Activated gamma-delta T cell treated with Interleukin-2 at 50 U/mL for 16 hours (primary cell): ENCODE measurements around the gene PSG2.
"Not testable (repeated sequence)": the region's sequence is repeated elsewhere in the genome, so short reads cannot be mapped to it uniquely, and the experiment has no call there.

ENCODE experiments used
- DNase-seq: peaks from one replicate; pipeline ENCODE4 v3.0.0-alpha.2; 2020

PSG2 gene

DNA sequence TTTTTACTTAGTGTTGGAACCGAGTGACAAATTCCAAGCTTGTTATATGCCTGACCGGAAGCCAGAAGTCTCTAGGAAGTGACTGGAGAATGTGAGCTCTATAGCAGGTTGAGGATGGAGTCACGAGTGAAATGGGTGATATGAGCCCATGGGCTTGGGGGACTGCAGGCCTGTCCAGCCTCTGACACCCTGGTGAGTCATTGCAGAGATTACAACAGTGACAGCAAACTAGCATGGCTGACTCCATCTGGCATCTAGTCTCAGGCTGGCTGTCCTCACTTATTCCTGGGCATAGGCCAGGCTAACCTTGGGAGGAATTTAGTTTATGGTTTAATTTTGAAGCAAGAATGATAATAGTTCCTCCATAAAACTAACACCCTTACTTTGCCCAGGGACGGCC, 4.6 kb downstream of the PSG2 start:
- DNase-seq: not testable (repeated sequence)

DNA sequence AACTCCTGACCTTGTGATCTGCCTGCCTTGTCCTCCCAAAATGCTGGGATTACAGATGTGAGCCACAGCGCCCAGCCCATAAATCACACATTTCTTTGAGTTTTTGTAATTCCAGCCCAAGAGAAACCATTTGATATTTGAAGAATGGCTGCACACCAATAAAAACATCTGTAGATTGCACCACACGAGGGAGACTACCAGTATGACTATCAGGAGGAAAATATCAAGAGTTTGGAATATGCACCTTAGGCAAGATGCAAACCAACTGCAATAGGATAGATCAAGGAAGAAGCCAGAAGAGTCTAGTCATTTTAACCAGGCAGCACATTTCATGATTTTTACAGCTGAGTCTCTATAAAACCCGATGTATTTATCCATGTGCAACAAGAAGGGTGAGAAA, 20.1 kb downstream of the PSG2 start:
- not testable (repeated sequence) for DNase-seq

DNA sequence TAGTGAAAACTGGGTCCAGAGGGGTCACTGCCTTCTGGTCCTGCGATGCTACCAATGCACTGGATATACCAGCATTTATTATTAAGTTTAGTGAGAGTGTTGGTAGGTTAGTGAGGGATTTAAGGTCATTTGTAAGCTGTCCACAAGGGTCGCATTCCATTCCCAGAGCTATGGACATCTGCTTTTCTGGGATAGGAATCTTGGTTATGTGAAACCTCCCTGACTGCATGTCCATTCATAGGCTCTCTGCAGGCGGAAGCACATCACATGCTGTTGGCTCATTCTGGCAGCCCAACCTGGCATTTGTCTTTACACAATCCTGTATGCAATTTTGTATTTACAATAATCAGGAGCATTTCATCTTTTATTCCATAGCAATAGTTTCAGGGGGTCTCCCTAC, 21.2 kb downstream of the PSG2 start:
- not testable (repeated sequence) for DNase-seq

DNA sequence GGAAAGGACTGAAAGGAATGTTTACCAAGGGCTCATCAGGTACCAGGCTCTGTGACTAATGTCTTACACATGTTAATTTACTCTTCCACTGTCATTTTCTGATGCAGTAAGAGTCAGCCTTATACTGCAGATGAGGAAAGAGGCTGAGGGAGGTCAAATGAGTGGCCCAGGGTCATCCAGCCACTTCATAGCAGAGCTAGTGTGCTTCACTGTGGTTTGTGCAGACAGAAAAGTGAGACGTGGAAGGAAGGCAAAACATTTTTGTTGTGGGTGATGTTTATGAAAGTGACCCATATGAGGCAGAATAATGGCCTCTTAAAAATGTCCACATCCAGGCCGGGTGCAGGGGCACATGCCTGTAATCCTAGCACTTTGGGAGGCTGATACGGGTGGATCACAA, 22.2 kb downstream of the PSG2 start:
- not testable (repeated sequence) for DNase-seq

DNA sequence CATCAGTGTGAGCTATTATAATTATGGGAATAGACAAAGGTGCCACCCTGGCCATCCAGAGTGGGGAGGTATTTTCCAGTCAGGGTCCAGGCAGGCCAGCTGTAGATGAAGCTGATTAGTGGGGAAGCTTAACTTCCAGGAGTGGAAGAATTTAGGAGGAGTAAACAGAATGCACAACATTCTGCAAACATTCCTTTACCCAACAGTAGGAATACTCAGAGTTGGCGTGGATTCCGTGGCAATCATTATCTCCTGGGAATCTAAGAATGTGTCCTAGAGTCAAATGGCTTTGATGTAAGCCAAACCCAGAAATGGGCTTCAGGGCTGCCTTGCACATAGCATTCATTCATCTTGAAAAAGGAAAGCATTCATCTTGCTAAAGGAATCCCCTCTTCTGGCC, 23.0 kb downstream of the PSG2 start:
- not testable (repeated sequence) for DNase-seq

DNA sequence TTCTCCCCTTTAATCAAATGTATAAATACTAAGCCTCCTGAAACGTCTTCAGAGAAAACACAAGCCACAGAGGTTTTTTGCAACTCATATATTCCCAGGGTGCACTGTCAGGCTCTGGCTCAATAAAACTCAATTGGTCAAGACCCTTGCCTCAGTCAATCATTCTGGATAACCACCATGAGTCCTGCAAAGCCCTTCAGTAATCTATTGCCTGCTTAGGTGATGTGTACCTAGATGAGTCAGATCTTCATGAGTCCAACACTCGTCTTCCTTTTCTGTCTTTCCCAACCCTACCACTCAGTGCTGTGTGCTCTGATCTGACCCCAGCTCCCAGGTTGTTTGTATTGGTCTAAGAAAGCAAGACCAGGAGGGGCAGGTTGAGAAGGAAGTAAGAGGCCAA, 24.1 kb downstream of the PSG2 start:
- not testable (repeated sequence) for DNase-seq

DNA sequence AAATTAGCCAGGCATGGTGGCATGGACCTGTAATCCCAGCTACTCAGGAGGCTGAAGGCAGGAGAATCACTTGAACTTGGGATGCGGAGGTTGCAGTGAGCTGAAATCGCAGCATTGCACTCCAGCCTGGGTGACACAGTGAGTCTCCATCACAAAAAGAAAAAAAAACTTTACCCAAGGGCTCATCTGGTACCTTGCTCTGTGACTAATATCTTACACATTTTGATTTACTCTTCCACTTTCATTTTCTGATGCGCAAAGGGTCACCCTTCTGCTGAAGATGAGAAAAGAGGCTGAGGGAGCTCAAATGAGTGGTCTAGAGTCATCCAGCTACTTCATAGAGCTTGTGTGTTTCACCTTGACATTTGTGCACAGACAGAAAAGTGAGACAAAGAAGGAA, 34.5 kb downstream of the PSG2 start:
- not testable (repeated sequence) for DNase-seq

DNA sequence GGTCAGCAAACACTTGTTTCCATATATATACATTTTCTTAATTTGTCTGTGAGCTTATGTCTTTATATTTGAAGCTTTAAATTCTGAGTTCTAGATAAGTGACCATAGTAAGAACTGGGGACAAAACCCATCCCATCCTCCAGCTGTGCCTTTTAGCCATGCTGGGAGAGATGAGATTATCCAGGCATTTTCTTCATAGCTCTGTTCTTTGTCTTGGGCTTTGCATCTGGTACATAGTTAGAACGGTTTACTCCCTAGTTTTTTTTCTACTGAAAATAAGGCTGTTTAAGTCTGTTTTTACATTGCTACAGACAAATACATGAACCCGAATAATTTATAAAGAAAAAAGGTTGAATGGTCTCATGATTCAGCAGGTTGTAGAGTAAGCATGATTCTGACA, 35.9 kb downstream of the PSG2 start:
- not testable (repeated sequence) for DNase-seq

DNA sequence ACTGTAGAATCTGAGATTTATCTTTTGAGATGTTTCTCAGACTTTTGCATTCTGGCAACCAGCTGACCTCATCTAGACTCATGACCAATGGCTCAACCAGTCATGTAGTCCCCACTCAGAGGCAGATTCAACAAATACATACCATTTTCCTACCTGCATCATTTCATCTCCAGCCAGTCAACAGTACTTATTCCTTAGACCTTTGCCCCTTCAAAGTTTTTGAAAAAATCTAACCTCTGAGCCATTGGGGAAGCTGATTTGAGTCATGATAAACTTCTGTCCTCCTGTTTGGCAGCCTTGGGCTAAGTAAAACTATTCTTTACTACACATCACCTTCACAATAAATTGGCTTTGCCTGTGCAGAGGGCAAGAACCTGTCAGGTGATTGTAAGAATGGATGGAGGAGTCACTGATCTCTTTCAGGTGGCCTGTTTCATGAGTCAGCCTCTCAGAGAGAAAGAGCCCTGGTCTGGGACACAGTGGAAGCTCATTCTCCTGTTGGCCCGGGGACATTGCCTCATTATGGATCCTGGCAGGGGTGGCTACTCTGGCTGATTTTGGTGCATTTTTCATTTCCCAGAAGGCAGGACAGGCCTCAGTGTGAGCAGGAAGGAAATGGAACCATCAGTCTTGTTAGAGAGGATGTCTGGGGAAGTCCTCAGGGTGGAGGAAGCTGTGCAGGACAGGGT, 38.9 kb downstream of the PSG2 start:
- not testable (repeated sequence) for DNase-seq

DNA sequence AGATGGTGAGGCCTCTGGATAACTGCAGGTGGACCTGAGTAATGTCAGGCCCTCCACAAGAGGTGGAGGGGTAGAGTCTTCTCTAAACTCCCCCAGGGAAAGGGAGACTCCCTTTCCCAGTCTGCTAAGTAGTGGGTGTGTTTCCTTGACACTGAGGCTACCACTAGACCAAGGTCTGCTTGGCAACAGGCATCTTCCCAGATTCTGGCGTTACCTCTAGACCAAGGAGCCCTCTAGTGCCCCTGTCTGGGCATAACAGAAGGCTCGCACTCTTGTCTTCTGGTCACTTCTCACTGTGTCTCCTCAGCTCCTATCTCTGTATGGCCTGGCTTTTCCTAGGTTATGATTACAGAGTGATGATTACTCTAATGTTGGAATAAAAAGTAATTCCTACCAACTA, 50.9 kb downstream of the PSG2 start:
- DNase-seq: not testable (repeated sequence)

DNA sequence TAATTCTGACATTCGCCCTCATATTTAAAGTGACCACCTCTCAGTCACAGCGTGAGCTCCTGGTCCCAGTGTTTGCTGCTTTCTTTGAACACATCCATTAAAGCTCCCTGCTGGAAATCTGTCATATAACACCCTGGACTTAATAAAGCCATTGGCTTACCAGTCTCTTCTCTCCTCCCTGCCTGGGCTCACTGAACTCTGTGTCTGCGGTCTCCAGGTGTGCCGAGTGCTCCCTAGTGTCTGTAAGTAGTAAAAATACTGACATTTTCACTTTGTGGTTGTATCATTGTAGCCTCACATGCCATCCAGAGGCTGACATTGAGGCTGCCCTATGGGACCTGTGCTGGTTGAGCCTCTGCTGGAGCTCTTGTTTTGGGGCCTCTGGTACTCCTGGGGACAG, 53.6 kb downstream of the PSG2 start:
- no peak for DNase-seq

DNA sequence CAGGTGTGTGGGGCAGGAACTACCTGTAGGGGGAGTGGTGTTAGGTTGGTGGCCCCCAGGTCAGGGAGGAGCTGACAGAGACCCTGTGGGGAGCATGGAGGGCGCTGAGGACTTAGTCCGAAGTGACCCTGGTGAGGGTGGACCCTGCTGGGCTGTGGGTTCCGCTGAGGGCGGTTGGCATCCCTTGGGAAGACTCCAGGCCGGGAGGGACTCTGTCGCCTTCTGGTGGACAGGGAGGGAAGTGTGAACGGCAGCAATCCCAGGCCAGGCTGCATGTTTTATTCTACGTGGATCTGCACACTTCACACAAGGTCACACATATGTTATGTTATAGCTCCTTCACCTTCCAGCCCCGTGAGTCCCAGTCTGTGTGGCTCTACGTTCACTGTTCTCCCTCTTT, 54.5 kb downstream of the PSG2 start:
- DNase-seq: not testable (repeated sequence)

DNA sequence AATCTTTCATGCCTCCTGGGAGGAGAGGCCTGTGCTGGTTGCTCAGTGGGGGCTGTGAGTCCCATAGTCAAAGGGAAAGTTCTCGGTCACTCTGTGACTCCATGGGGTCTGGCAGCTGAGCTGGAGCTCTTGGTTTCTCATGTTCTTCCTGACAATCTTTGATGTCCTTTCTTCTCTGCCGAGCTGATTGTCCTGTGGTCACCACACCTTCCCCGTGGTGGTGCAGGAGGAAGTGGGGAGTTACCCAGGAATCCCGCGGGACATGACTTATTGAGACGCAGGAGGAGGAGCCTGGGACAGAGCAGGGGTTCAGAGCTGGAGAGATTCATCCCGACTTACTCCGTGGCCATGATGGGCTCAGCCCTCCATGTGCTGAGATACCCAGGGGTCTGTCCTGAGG, 55.4 kb downstream of the PSG2 start:
- DNase-seq: not testable (repeated sequence)

DNA sequence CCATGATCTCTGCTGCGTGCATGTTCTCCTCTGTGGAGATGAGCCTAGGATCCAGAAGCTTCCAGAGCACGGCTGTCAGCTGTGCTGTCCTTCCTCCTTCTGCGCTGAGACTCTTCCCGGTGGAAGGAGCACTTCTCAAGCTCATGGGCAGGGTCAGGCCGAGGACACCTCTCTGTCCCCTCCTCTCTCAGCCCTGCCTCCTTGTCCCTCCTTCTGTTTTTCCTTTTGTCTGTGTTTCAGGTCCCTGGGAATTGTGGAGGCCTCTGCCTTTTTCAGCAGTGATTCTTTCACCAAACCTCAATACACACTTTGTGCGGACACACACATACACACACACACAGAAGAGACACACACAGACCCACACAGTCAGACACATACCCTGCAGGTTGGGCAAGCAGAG, 56.1 kb downstream of the PSG2 start, which contains the start of gene PSG11:
Gene PSG11 (minus strand): TSS at position 101 of the 400 bp plus-strand sequence. CDS start 97 bp downstream, at position 4.
- DNase-seq: not testable (repeated sequence)

DNA sequence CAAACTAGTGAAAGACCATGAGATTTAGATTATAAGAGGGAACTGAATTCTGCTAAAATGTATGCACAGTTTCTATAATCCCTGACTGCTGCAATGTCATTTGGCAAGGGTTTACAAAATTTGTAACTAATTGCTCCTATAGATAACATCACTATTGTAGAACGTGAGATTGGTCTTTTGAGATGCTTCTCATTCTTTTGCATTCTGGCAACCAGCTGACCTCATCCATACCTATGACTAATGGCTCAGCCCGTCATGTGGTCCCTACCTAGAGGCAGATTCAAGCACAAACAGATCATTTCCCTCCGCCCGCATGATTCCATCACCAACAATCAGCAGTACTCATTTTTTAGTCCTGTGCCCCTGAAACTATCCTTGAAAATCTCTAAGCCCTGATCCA, 60.4 kb downstream of the PSG2 start:
- DNase-seq: not testable (repeated sequence)

DNA sequence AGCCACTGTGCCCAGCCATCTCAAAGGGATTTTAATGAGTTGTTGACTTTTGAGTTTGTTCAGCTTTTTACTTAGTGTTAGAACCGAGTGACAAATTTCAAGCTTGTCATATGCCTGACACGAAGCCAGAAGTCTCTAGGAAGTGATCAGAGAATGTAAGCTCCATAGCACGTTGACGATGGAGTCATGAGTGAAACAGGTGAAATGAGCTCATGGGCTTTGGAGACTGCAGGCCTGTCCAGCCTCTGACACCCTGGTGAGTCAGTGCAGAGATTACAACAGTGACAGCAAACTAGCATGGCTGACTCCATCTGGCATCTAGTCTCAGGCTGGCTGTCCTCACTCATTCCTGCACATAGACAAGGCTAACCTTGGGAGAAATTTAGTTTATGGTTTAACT, 60.9 kb downstream of the PSG2 start:
- DNase-seq: not testable (repeated sequence)

DNA sequence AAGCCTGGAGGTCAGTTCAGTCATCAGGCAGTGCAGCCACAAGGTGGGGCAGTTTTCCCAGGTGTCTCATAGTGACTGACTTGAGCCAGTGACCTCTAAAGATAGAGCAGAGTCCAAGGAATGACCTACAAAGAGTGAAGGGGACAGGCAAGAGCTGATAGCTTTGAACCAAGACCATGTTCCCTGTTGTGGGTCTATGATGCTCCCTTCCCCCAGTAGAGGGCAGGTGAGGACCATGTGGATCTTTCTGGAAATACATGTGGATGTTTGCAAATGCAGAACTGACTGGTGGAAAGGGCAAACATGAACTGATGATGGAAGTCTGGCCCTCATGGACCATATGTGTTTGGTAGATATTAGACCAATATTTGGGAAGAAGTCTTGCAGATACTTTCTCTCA, 62.9 kb downstream of the PSG2 start:
- not testable (repeated sequence) for DNase-seq
